Neural progenitor cell (in vitro differentiated cells): ENCODE measurements around the gene CPNE1.

Source experiments
- EZH2 ChIP-seq: fragments of 200-600 bp; sonication (generic); IDR thresholded peaks from 2 replicates; pipeline ENCODE4 v1.6.1; 2017; ENCODE audit warnings: antibody characterized with exemption, mild to moderate bottlenecking, moderate library complexity
- EZH2phosphoT487 ChIP-seq: fragments of 200-600 bp; sonication (generic); IDR thresholded peaks from 2 replicates; pipeline ENCODE4 v1.6.1; 2017; ENCODE audit warnings: antibody characterized with exemption
- TF ChIP-seq, protein P1 (sequence below): fragments of 200-600 bp; sonication (generic); IDR thresholded peaks from 2 replicates; pipeline ENCODE4 v1.5.1; 2017; ENCODE audit warnings: antibody characterized with exemption, mild to moderate bottlenecking

- TF ChIP-seq, protein P1, sequence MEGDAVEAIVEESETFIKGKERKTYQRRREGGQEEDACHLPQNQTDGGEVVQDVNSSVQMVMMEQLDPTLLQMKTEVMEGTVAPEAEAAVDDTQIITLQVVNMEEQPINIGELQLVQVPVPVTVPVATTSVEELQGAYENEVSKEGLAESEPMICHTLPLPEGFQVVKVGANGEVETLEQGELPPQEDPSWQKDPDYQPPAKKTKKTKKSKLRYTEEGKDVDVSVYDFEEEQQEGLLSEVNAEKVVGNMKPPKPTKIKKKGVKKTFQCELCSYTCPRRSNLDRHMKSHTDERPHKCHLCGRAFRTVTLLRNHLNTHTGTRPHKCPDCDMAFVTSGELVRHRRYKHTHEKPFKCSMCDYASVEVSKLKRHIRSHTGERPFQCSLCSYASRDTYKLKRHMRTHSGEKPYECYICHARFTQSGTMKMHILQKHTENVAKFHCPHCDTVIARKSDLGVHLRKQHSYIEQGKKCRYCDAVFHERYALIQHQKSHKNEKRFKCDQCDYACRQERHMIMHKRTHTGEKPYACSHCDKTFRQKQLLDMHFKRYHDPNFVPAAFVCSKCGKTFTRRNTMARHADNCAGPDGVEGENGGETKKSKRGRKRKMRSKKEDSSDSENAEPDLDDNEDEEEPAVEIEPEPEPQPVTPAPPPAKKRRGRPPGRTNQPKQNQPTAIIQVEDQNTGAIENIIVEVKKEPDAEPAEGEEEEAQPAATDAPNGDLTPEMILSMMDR: no peak
- TF ChIP-seq EZH2: no peak
- no peak for TF ChIP-seq EZH2phosphoT487
Measured at GRCh38 chr20:35576816-35577215, 87.9 kb downstream of the CPNE1 start.
